ACHN (cell line): Measurements from ENCODE around the gene PLEKHG5.
"Not testable (repeated sequence)": the region's sequence is repeated elsewhere in the genome, so short reads cannot be mapped to it uniquely, and the experiment has no call there.

ENCODE experiments used
- DNase-seq: peaks from one replicate; pipeline ENCODE4 v3.0.0-alpha.2; 2015
- in situ Hi-C: cut with HindIII; loops from 2 replicates; pipeline ENCODE4 v1.10.0; 2017; ENCODE audit warnings: low sequenced_read_pairs, low pct_ligation_motif_present, low pct_unique_long_range_greater_than_20kb

PLEKHG5 gene

GRCh38 chr1:6499296-6499695 is 7.8 kb upstream of the PLEKHG5 start:
- in situ Hi-C loops: no loop called here
- DNase-seq: no peak

DNA sequence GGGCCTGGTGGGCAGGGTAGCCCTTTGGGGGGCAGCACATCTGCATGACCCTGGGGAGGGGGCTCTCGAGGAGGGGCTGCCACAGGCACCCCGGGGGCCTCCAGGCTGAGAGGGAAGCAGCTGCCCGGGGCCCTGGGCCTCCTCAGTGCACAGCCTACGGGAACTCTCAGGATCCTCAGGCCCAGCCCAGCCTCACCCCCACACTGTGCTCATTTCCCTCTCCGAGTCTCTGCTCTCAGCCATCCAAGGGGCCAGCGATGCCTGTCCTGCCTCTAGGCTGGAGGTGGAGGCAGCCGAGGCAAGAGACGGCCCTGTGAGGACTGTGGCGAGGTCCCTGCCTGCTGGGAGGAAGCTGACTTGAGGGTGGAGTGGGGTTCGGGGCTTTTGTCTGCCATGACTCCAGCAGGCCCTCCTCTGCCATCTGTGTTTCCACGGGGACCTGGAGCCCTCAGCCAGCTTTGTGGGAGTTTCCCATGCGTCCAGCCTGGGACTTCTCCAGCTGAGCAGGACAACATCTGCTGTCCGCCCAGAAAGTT is 7.2 kb upstream of the PLEKHG5 start:
- in situ Hi-C loops: no loop called here
- no peak for DNase-seq

GRCh38 chr1:6497867-6498575 is 6.6 kb upstream of the PLEKHG5 start:
- no peak for DNase-seq
- in situ Hi-C loops: no loop called here

GRCh38 chr1:6497215-6497866 is 5.9 kb upstream of the PLEKHG5 start:
- DNase-seq: peak; percentile 62
- in situ Hi-C loops: no loop called here

DNA sequence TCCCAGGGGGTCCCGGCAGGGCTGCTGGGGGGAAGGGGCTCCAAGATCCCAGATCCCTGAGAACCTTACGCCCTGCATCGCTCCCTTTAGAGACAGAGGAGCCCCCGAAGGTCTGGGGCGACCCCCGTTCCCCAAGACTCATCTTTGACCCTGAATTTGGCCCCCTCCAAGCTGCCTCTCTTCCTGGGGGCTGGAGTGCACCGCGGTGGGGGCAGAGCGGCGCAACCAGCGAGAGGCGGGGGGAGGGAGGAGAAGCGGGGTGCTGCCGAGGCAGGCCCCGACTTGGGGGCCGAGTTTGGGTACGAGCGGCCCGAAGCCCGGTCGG is 5.4 kb upstream of the PLEKHG5 start:
- DNase-seq: no peak
- in situ Hi-C loops: no loop called here

GRCh38 chr1:6496365-6496721 is 4.9 kb upstream of the PLEKHG5 start:
- in situ Hi-C loops: no loop called here
- DNase-seq: no peak

- in situ Hi-C loops: no loop called here
Measured at GRCh38 chr1:6495540-6496364, 4.3 kb upstream of the PLEKHG5 start.

DNA sequence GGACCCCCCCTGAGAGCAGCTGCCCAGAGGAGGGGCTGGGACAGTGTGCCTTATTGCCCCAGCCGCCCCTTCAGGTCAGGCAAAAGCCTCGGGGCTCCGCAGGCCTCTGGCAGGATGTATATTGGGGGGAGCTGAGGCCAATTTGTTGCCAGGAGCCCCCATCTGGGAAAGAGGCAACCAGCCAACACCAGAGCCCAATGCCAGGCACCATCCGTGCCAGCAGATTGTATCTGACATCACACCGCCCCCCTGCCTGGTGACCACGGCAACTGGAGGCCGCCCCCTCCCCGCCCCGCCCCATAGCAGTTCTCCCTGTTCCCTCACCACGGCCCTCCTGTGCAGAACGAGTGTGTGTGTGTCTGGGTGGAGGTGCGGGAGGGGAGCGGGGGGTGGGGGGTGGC is 3.6 kb upstream of the PLEKHG5 start:
- in situ Hi-C loops: no loop called here
- no peak for DNase-seq

More at GRCh38 chr1:6495540-6496364, 4.3 kb upstream of the PLEKHG5 start:
- no peak for DNase-seq

- DNase-seq: no peak
- in situ Hi-C loops: no loop called here
Measured at GRCh38 chr1:6494627-6495026, 3.2 kb upstream of the PLEKHG5 start.

GRCh38 chr1:6493834-6494223 is 2.4 kb upstream of the PLEKHG5 start:
- DNase-seq, in situ Hi-C loops: not testable (repeated sequence)

DNA sequence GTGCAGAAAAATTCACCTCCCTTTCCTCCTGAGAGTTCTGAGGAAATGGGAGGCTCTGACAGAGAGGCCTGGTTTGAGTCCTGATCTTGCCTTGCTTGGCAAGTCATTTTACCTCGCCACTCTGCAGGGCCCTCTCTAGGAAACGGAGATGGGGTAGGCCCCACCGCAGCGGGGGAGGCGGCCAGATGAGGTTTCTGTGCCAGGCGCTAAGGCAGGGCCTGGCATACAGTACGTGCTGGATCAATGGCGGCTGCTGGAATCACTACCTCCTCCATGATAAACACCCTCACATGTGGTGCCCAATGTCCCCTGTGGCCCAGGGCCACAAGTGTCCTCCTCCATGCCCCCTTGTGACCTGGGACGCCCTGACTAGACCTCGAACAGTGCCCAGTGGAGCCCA is 499 bp upstream of the PLEKHG5 start:
- in situ Hi-C loops: no loop called here
- DNase-seq: no peak

GRCh38 chr1:6491081-6491449 is 402 bp downstream of the PLEKHG5 start:
- peak; percentile 38 for DNase-seq
- in situ Hi-C loops: no loop called here

- DNase-seq: peak; percentile 71
- in situ Hi-C loops: no loop called here
Measured at GRCh38 chr1:6490181-6491080, 1.0 kb downstream of the PLEKHG5 start.

DNA sequence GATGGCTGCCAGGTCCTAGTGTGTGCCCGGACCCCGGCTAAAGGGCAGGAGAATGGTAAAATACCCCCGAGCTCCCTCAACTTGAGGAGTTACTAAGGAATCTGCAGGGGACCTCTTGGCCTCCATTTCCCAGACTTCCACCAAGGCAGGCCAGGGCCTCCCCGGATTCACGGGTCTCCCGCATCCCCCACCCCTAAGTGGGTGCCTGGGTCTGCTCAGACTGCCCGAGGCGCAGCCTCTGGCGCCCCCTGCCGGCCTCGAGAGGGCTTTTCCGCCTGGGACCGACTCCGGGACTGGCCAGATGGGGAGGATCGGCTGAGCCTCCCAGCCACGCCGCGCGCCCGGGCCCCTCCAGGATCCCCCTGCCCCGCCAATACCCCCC is 1.7 kb downstream of the PLEKHG5 start:
- DNase-seq: peak; percentile 75
- in situ Hi-C loops: no loop called here

GRCh38 chr1:6489383-6489765 is 2.1 kb downstream of the PLEKHG5 start:
- in situ Hi-C loops: no loop called here

DNA sequence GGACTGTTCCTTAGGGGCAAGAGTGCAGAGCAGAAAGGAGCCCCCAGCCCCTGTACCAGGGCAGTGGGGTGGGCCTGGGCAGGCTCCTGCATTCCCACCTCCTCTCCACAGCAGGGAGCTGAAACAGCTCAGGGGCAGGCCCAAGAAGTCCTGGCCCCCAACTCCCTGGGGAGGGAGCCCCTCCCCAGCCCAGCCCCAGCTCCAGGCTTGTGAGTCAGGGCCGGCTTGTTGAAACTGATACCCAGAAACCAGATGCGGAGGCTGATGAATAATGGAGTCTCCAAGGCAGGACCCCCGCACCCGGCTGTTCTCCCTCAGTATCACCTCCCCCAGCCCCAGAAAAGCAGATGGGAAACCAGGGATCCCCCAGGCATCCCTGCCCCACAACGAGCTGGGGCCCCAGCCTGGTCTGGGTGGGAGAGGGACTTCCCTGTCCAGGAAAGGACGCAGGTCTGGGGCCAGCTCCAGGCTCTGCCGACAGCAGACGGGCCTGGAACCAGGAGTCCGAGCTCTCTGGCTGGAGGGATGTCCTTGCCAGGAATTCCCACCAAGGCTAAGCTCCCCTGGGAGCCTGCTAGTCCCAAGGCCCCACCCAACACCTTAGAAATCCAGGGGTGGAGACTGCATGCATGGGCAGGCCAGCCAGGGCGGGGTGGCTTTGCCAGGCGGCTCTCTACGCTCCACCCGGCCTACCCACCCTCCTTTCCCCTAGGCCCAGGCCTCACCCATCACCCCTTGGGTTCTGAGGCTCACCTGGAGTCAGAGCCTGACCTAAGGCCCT is 2.7 kb downstream of the PLEKHG5 start:
- no peak for DNase-seq

More at GRCh38 chr1:6489383-6489765, 2.1 kb downstream of the PLEKHG5 start:
- no peak for DNase-seq

DNA sequence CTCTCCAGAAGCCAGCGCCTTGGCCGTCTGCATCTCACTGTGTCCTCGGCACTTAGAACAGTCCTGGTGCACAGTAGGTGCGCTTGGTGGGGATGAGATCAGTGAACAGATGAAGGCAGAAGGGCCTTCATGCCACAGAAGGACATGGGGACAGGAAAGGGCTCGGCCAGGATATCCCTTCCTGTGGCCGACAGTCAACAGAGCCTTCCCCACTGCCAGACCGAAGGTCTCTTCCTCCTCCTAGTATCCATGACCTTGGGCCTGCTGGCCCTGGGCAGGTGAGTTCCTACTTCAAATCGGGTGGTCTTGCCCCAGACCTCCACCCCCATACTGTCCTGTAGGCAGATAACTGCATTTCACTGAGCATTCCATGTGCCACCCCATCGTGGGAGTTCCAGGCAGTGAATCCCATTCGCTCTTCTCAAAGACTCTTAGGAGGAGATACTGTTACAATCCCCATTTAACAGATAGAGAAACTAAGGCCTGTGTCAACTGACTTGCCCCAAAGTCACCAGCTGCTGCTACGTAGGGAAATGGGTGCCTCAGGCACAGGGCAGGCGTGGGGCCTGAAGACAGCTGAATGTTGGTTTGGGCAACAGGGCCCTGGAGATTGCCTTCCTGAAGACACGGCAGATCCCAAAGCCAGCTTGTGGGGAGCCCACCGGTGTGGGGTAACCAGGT is 3.5 kb downstream of the PLEKHG5 start:
- in situ Hi-C loops: no loop called here

More for the DNA sequence above, 2.7 kb downstream of the PLEKHG5 start:
- in situ Hi-C loops: no loop called here

More for the DNA sequence above, 3.5 kb downstream of the PLEKHG5 start:
- no peak for DNase-seq
